Measurements from ENCODE around the gene INPP4A.

The INPP4A gene

DNA sequence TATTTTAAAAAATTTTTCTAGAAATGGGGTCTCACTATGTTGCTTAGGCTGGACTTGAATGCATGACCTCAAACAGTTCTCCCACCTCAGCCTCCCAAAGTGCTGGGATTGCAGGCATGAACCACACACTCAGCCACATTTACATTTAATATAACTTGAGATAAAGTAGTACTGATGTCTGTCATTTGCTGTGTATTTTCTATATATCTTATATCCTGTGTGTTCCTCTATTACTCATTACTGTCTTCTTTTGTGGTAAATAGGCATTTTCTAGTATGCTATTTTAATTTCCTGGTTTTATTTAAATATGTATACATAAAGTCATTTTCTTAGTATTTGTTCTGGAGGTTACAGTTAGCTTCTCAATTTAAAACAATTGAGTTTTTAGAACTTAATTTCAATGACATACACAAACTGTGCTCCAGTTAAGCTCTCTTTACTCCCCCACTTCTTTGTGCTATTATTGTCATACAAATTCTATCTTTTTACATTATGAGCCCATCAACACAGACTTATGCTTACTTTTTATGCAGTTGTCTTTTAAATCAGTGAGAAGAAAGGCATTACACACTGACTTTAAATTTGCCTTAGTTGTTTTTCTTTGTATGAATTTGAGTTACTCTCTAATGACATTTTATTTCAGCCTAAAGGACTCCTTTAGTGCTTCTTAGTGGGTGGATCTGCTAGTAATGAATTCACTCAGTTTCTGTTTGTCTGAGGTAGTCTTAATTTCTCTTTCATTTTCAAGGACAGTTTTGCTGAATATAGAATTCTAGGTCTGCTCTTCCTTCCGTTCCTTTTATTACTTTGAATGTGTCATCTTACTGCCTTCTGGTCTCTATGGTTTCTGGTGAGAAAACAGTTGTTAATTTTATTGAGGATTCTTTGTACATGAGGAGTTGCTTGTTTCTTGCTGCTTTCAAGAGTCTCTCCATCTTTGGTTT lies 6.2 kb upstream of the INPP4A start:
- no peak for DNase-seq

DNA sequence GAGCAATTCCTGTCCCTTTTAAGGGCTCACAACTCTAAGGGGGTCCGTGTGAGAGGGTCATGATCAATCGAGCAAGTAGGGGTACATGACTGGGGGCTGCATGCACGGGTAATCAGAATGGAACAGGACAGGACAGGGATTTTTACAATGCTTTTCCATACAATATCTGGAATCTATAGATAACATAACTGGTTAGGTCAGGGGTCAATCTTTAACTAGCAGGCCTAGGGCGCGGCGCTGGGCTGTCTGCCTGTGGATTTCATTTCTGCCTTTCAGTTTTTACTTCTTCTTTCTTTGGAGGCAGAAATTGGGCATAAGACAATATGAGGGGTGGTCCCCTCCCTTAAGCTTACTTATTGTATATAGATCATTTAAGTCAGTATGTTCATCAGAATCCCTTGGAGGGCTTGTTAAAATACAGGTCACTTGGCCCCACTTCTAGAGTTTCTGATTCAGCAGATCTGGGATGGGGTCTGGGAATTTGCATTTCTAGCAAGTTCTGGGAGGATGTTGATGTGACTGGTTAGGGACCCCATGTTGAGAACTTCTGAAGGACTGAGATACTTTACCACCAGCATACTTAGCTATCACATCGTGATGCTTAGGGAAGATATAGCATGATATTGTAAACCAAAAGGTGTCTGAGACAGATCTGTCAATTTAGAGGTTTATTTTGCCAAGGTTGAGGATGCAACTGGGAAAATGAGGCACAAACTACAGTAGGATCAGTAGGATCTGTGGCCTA lies 2.8 kb upstream of the INPP4A start:
- no peak for DNase-seq

DNA sequence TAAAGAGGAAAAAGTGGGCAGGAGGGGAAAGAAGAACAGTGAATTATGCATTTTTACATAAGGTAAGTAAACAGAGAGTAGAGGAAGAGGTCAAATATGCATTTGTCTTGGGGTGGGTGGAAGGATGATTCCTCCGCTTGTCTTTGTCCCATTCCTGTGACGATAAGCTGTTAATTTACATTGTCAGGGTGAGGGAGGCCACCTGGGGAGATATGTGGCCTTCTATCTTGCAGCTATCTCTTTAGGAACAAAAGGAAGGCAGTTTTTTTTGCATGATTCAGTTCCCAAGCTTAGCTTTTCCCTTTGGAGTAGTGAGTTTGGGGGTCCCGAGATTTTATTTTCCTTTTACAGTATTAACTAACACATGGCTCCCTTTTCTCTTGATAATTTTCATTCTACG lies 2.2 kb upstream of the INPP4A start:
- DNase-seq, result no peak

DNA sequence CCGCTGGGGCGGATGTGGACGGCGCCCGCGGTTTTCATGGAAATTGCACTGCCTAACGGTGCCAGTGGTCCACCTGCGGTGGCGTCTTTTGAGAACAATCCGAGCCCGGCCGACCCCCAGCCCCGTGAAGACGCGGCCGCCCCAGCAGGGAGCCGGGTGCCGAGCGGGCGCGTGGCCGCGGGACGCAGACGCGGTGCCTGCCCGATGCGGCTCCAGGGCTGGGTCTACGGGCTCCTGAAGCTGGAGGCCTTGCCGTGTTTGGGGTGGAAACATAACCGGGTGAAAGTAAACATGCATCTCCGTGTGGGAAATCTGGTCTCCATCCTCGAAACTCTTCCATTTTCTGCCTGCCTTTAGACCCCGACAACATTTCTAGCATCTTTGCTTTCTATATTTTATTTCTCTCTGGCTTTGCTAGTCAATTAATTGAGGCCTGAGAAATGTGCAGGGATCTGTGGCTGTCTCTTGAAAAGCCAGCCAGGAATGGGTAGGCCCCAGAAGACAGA lies 572 bp downstream of the INPP4A start:
- DNase-seq, result no peak

DNA sequence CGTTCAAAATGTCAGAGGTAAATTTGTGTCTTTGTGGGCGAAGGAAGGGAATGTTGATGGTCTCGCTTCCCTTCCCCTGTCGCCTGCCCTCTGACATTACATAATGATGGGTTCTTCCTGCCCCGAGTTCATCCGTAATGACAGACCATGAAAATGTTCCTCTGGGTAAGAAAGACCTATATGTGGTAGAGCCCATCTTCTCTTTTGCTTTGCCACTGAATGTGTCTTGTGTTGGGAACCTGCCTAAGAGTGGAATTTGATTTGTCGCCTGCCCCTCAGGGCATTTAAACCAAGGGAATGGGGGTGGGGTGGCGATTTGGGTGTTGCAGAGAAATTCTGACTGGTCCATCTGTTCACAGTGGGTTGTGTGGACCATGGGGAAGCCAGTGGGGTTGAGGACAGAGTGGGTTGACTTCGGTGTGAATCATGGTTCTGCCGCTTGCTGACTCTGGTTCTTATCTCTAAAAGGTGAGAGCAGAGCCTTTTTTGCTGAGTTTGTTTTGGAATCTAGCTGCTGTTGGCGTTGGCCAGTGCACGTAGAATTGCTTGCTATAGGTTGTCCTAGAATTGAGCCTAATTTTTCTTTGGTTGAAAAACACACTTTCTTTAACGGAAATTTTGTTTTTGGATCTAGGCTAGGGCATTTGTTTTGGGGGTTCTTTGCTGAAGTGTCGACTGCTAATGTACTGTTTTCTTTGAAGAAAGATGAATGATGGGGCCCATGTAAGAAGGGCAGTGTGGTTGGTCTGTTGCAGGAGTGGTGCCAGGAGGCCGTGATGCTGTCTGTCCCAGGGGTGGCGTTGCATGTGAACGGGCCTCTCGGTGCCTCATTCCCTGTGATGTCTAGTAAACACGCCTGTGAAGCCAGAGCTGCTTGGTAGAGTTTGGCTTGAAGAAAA lies 1.3 kb downstream of the INPP4A start:
- no peak for DNase-seq

DNA sequence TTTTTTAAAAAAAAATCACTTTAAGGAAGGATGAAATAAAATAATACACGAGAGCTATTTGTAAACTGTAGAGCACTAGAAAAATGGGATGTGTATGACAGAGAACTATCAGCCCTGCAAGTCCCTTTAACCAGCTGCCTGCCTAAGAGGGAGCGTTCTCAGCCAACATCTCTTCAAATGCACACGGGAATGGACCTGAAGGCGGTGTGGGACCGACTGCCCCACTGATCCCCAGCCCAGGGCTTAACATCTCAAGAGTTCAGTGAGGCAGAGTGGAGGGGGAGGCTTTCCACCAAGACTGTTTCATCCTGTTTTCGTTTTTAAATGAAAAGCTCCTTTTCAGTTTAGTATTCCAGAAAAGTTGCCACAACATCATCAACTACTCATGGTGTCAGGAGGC lies 2.2 kb downstream of the INPP4A start:
- DNase-seq, result no peak

DNA sequence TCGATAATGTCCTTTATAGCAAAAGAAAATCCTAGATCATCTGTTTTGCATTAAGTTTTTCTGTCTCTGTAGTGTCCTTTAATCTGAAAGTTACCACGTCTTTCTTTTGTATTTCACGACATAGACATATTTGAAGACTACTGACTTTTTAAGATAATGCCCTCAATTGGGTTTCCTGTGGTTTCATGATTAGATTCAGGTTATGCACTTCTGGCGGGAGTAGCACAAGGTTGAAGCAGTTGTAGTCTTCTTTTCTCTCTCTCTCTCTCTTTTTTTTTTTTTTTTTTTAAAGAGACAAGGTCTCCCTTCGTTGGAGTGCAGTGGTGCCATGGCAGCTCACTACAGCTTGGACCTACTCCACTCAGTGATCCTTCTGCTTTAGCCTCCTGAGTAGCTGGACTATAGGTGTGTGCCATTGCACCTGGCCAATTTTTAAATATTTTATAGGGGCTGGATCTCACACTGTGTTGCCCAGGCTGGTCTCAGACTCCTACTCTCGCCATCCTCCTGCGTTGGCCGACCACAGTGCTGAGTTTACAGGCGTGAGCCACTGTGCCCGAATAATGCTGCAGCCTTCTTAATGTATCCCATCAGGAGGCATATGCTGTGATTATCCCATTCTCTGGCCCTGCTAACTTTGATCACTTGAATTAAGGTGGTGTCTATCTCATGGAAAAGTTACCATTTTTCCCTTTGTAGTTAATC lies 3.9 kb downstream of the INPP4A start:
- DNase-seq, result no peak

DNA sequence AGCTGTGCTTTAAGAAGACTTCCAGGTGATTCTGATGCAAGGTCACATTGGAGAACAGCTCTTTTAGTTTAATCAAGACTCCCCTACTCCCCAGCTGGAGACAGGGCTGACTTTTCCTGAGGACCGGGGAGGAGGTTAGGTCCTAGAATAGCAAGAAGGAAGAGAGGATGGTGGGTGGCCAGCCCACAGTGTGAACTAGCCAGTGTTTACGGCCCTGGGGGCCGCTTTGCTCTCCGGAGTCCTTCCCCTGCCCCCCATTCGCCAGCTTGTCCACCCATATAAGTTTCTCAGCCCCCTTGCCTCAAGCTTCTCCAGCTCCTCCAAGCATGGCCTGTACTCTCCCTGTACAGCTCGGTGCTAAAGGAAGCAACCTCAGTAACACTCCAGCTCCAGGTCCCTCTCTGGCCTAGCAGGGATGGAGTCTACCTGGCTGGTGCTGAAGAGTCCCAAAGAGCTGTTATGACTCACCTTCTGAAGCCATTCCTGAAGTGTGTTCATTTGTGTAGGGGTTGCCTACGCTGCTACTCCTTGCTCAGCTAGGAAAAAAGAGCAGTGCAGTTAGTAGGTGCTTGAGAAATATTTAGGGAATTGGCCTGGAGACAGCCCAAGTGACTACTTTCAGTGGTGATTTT lies 7.9 kb downstream of the INPP4A start:
- DNase-seq, result no peak

DNA sequence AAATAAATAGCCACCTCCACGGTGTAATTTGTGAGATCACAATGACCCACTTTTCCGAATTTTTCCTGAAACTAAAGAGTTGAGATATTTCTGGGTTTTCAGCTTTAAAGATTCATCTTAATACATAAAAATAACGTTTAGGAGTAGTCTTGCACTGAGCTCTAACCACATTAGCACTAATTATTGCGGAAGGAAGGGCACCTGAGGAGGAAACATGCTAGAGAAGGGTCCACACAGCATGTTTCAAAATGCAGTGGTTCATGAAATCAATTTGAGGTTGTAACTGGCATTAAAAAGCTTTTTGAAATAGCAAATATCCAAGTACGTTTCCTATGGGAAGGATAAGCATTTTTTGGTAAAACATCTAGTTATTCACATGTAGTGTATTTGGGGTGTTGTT lies 8.4 kb downstream of the INPP4A start:
- DNase-seq, result no peak

DNA sequence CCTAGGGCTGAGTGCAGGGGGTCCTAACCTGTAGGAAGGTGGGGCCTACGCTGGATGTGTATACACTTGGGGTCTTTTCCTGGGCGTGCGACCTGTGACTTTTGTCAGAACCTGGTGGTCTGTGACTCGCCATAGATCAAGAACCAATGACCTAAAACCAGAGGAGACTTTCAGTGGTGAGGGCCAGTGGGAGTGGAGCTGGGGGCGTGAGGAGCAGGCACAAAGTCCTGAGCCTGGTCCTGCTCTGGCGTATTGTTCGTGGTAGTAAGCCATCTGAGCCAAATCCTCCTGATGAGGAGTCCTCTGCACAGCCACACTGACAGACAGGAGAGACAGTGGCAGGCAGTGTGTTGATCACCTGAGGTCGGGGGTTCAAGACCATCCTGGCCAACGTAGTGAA lies 8.9 kb downstream of the INPP4A start:
- no peak for DNase-seq

DNA sequence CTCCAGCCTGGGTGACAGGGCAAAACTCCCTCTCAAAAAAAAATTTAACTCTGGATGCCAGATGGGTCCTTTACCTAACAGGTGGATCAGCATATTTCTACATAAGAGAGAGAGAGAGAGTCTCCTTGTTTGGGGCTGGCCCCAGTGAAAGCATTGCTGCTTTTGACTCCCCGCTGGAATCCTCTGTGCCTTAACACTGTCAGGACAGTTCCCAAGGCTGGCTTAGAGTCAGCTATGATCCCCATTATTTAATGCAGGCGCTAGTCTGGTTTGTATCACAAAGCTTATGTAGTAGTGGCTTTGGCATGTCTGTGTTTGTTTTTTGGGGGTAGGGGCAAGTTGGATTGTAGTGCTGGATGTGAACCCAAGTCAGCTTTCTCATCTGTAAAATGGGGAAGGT lies 9.4 kb downstream of the INPP4A start:
- no peak for DNase-seq

DNA sequence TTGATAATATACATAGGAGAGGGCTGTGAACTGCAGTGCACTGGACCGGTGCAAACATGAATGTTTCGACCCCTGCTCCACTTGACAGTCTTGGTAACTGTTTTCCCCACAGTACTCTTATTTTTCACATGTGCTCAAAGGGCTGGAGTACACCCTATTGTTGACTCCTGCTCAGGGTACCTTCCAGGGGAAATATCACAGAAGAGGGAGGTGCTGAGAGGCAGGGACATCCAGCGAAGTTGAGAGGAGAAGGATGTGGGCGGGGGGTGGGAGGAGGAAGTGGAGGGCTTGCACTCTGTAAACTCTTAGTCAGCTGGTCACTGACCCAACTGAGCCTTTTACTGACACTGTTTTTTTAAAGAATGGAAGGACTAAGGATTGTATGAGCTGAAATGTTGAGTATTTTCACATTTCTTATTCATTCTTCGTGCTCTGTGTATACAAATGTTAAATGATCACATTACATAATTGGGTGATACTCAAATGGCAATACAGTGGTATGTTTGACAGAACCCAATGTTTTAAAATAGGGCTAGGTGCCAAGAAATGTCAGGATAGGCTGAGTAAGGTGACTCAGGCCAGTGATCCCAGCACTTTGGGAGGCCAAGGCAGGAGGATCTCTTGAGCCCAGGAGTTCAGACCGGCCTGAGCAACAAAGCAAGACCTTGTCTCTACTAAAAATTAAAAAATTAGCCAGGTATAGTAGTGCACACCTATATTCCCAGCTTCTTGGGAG lies 10.0 kb downstream of the INPP4A start:
- DNase-seq, result no peak

DNA sequence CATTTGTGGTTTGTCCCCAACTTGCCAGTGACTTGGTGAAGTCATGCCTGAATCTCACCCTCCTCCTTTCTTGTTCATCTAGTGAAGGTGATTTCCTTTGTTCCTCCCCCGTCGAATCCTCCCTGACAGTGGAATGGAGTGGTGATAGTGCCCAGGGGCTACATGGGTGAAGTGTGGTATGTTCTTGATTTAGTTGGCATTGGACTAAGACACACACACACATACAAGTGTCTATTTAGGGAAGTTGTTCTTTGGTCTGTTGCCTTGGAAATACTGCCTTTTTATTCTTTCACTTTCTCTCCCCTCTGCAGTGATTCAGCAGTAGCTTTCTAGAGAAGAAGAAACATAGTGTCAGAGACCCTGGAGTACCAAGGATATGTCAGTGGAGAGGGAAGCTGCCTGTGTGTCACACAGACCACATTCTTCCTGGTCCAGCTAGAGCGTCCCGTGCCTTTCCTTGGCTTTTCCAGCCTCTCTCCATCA lies 10.9 kb downstream of the INPP4A start:
- DNase-seq, result no peak

DNA sequence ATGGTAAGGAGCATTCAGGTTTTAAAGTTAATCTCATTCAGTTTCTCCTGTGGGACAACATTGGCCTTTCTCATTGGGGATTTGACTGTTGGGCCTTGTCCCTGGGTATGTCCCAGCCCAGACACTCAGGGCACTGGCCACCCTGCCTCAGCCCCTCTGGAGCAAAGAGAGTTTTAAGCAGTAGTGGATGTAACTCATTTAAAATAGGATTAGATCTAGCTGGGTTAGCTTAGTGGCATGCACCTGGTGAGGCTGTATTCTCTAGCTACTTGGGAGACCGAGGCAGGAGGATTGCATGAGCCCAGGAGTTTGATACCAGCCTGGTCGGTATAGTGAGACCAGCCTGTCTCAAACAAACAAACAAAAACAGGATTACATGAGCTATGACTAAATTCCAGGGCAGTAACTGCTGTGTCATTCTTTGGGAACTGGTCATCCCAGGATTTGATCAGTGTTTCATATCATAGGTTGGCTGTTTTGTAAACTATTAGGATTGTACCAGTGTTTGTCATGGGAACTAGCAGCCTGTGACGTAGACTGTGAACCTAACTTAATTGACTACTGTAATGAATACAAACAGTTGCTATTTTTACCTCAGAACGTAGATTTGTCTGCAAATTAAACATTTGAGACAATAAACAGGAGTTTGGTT lies 12.5 kb downstream of the INPP4A start:
- no peak for DNase-seq

DNA sequence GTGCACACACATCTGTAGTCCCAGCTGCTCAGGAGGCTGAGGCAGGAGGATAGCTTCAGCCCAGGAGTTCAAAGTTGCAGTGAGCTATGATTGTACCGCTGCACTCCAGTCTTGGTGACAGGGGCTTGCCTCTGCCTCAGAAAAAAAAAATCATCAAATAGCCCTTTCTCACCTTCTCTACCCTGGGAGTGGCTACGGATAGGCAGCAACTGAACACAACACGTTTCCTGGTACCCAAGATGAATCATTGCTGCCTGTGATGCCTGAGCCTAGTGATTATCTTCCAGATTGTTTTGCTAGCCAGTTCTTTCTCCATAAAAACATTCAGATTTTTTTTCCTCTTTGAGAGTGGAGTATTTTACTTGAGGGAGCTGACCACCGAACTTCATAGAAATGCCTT lies 13.5 kb downstream of the INPP4A start:
- DNase-seq, result no peak

DNA sequence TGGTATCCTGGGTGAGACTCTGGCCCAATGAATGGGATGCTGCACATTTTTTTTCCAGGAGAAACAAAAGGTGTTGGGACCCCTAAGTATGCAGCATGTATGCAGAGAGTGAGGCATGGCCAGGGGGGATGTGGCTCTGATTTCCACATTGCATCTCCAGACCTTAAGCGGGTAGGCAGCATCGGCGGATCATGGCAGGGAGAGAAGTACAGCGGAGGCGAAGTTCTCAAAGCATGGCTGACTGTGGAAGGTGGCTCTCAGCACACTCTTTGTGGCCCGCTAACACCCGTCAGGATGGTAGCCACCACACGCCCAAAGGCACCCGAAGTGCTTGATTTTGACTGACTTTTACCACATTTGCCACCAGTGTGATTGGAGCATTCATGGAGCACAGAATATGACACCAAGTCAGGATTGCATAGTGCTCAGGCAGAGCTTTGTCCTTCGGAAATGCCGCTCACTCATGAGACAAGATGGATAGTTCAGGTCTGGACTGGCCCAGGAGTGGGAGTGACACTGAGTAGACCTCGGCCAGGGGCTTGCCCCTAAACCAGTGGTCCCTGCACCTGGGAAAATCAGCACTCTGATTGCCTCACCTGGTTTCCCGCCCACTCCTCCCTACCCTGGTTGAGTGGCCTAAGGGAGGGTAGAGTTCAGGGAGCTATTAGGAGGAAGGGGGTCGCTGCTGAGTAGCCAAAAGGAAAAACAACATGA lies 14.2 kb downstream of the INPP4A start:
- DNase-seq, result no peak

DNA sequence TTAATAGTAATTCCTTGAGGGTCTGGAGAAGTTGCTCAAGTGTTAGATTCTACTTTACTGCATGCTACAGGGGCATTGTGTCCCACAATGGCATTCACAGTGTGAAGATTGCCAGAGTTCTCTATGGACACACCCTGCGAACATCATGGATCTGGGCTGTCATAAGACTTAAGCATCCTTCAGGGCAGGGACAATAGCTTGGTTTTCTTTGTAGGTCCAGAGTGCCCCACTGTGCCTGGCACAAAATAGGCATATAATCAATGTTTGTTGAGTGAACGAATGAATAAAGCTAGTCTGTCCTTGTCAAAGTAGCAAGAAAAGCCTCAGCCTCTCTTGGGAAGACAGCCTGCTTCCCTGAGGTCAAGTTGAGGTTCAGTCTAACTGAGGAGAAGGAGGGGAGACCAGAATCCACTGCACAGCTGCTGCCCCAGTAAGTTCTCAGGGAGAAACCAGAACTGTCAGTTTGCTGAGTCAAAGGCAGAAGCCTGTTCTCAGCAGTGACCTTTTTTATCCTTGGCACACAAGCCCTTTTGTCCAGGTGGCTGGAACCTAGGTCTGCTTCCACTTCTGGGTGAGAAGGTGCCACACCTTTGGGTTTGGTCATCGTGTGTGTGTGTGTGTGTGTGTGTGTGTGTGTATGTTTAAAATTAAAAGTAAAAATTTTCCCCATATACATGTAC lies 15.0 kb downstream of the INPP4A start:
- DNase-seq, result no peak

DNA sequence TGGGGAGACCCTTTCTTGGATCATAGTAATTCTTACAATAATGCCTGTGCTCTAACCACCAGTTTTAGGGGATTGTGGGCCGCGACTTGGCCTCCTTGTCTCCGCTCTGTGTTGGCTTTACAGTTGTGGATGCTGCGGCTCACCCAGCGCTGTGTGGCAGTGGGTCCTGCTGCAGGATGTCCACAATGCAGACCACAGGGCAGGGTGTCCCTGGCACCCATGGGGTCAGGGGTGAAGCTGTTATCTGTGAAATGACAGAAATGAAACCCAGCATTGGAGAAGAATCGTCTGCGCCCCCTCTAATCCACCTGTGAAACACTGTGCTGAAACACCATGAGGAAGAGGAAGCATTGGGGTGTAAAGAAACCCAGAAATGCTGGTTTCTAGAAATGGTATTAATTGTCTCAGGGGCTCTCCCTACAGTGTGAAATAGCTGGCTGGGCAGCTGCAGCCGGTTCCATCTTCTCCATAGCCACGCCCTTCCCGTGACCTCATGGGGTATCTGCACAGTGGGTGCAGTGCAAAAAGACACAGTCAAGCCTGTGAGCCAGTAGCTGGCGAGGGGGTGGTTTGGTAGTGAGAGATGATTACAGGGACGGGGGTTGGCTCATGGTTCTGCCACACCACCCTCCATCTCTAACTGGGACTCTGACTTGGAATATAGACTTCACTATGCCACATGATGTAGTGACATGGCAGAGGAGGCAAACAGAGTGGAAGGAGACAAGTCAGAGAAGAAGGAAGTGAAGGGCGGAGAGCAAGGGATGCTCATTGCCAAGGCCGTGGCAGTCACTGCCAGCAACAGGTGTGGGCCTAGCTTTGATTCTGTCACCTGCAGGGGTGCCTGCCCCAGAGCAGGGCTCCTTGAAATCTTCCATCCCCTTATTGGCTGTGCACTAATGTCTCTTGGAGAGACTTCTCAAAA lies 16.2 kb downstream of the INPP4A start:
- no peak for DNase-seq

All from activated gamma-delta T cell (primary cell).